T-helper 2 cell treated with Interferon-gamma antibody and Interleukin-4, amounts not matched to agents 5 μg/mL and 100 μg/mL, for 36 hours (primary cell): ENCODE measurements around the gene CAPRIN2.

Experiments used
- DNase-seq: peaks from one replicate; pipeline ENCODE4 v3.0.0; 2021; ENCODE audit warnings: low spot score
- H3K27ac Mint-ChIP-seq: one replicate; pipeline ENCODE4 v1.8.0; 2021; ENCODE audit warnings: mild to moderate bottlenecking, mixed read lengths
- H3K27me3 Mint-ChIP-seq: one replicate; pipeline ENCODE4 v1.8.0; 2021; ENCODE audit warnings: low read depth, mixed read lengths
- H3K36me3 Mint-ChIP-seq: one replicate; pipeline ENCODE4 v1.8.0; 2021; ENCODE audit warnings: low read depth, mixed read lengths
- H3K4me1 Mint-ChIP-seq: one replicate; pipeline ENCODE4 v1.8.0; 2021; ENCODE audit warnings: low read depth, mixed read lengths
- H3K4me3 Mint-ChIP-seq: one replicate; pipeline ENCODE4 v1.8.0; 2022; ENCODE audit warnings: mild to moderate bottlenecking, moderate library complexity, mixed read lengths
- H3K9me3 Mint-ChIP-seq: one replicate; pipeline ENCODE4 v1.8.0; 2021; ENCODE audit warnings: mixed read lengths

CAPRIN2 gene

DNA sequence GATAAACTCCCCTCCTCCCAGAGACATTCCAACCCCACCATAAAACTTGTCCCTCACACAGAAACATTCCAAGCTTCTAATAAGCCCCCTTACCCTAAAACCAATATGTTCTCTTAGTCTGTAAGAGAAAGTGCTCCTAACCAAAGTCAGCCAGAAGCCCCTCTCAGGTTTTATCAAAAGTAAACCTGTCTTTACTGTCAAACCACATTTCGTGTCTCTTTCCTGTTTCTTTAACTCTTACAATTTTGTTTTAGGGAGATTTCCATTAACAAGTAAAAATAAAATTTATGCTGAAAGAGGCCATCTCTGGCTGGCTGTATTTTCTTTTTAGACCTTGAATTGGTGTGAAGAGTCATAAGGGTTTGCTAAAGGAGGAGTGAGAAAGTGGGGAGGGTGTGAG is 29.8 kb upstream of the CAPRIN2 start:
- H3K36me3 Mint-ChIP-seq = no peaks in the 10 kb centered on the region
- H3K27me3 Mint-ChIP-seq = peaks cover 23% of the 10 kb centered on the region
- no peaks in the 10 kb centered on the region for H3K9me3 Mint-ChIP-seq
- H3K27ac Mint-ChIP-seq = no peak overlapping the region
- no peak for DNase-seq
- H3K4me3 Mint-ChIP-seq = no peak overlapping the region
- H3K4me1 Mint-ChIP-seq = no peaks in the 10 kb centered on the region

GRCh38 chr12:30783946-30784345 is 29.2 kb upstream of the CAPRIN2 start:
- Mint-ChIP-seq H3K9me3 (no peaks in the 10 kb centered on the region), H3K4me3 (no peak overlapping the region), H3K27ac (no peak overlapping the region), H3K4me1 (no peaks in the 10 kb centered on the region), H3K36me3 (no peaks in the 10 kb centered on the region), H3K27me3 (peaks cover 22% of the 10 kb centered on the region)
- no peak for DNase-seq

- peaks cover 18% of the 10 kb centered on the region for H3K27me3 Mint-ChIP-seq
- H3K9me3 Mint-ChIP-seq = no peaks in the 10 kb centered on the region
- DNase-seq = no peak
- H3K4me3 Mint-ChIP-seq = no peak overlapping the region
- no peaks in the 10 kb centered on the region for H3K36me3 Mint-ChIP-seq
- no peak overlapping the region for H3K27ac Mint-ChIP-seq
- no peaks in the 10 kb centered on the region for H3K4me1 Mint-ChIP-seq
Measured at GRCh38 chr12:30782316-30783173, 27.8 kb upstream of the CAPRIN2 start.

DNA sequence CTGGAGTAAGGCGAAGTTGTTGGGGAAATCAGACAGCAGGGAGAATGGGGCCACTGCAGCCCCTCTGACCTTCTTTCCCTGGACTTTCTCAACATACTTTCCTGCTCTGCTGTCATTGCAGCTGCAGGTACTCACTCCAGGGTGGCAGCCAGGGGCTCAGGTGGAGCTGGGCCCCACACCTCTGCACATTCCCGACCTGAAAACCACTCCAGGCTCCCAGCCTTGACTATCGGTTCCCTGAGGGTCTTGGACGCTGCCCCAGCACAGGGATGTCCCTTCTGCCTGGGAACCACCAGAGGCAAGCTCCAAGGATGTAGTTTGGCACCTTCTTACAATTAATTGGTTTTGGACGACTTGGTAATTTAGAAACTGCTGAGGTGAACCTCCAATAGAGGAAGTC is 24.8 kb upstream of the CAPRIN2 start:
- no peaks in the 10 kb centered on the region for H3K4me1 Mint-ChIP-seq
- DNase-seq = no peak

GRCh38 chr12:30779178-30779577 is 24.4 kb upstream of the CAPRIN2 start:
- H3K4me3 Mint-ChIP-seq = no peak overlapping the region
- no peaks in the 10 kb centered on the region for H3K9me3 Mint-ChIP-seq
- DNase-seq = no peak
- peaks cover 9% of the 10 kb centered on the region for H3K27me3 Mint-ChIP-seq
- no peaks in the 10 kb centered on the region for H3K36me3 Mint-ChIP-seq
- no peaks in the 10 kb centered on the region for H3K4me1 Mint-ChIP-seq
- H3K27ac Mint-ChIP-seq = no peak overlapping the region

More for the DNA sequence above, 24.8 kb upstream of the CAPRIN2 start:
- no peak overlapping the region for H3K27ac Mint-ChIP-seq
- no peak overlapping the region for H3K4me3 Mint-ChIP-seq
- peaks cover 12% of the 10 kb centered on the region for H3K27me3 Mint-ChIP-seq
- no peaks in the 10 kb centered on the region for H3K36me3 Mint-ChIP-seq
- no peaks in the 10 kb centered on the region for H3K9me3 Mint-ChIP-seq

DNA sequence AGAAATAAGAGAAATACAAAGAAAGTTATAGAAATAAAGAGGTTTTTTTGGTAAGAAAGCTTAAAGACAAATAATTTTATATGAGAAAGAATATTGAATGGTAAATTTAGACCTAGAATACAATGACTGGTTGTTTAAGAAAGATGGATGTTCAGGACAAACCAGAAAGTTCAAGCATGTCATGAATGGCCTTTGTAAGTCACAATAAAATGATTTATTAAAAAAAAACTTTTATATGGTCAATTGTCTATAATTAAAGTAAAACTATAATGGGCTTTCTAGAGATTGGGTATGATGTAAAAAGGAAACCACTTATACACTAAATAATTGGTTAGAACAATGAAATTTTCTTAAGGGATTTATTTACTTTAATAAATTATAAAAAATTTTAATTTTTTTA is 19.8 kb upstream of the CAPRIN2 start:
- Mint-ChIP-seq H3K4me1 (no peaks in the 10 kb centered on the region), H3K27me3 (peaks cover 18% of the 10 kb centered on the region), H3K4me3 (no peak overlapping the region), H3K9me3 (no peaks in the 10 kb centered on the region), H3K27ac (no peak overlapping the region), H3K36me3 (no peaks in the 10 kb centered on the region)
- no peak for DNase-seq

DNA sequence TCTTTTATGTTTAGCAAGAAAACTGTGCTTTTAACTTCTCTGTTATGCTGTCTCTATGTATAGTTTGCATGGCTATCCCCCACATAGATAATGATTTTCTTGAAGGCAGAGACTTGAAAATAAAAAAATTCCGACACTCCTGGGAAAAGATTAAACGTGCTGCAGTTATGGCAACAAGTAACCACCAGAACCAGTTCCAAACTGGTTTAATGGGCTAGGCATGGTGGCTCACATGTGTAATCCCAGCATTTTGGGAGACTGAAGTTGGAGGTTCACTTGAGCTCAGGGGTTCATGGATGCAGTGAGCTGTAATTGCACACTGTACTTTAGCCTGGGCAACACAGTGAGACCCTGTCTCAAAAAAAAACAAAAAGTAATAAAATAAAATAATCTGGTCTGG is 15.1 kb upstream of the CAPRIN2 start:
- Mint-ChIP-seq H3K36me3 (no peaks in the 10 kb centered on the region), H3K27ac (no peak overlapping the region), H3K4me3 (no peak overlapping the region), H3K27me3 (peaks cover 33% of the 10 kb centered on the region), H3K4me1 (no peaks in the 10 kb centered on the region), H3K9me3 (no peaks in the 10 kb centered on the region)
- no peak for DNase-seq

GRCh38 chr12:30764251-30764650 is 9.5 kb upstream of the CAPRIN2 start:
- Mint-ChIP-seq H3K9me3 (no peaks in the 10 kb centered on the region), H3K27ac (no peak overlapping the region), H3K4me1 (no peaks in the 10 kb centered on the region), H3K4me3 (no peak overlapping the region), H3K36me3 (no peaks in the 10 kb centered on the region), H3K27me3 (peaks cover 26% of the 10 kb centered on the region)
- DNase-seq = no peak

DNA sequence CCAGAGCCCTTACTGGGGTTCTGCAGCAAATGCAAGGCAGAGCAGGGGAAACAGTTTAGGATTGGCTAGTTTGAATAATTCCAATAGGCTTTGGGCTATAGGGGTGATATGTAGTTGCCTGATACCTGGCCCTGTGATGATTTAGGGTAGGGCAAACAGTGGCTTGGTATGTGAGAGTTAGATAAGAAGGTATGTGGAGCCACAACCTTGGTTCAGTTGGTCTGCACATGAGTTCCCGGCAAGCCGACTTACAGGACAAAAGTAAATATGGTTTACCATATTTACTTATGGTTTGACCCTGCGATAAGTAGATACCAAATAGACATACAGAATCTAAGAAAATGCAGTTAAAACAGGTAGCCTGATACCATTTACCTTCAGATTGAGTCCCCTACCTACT is 8.3 kb upstream of the CAPRIN2 start:
- no peaks in the 10 kb centered on the region for H3K9me3 Mint-ChIP-seq
- DNase-seq = no peak
- no peaks in the 10 kb centered on the region for H3K4me1 Mint-ChIP-seq
- H3K4me3 Mint-ChIP-seq = no peak overlapping the region
- peaks cover 23% of the 10 kb centered on the region for H3K27me3 Mint-ChIP-seq
- H3K36me3 Mint-ChIP-seq = no peaks in the 10 kb centered on the region
- H3K27ac Mint-ChIP-seq = no peak overlapping the region

- Mint-ChIP-seq H3K27me3 (peaks cover 14% of the 10 kb centered on the region), H3K27ac (no peak overlapping the region), H3K36me3 (no peaks in the 10 kb centered on the region), H3K9me3 (no peaks in the 10 kb centered on the region), H3K4me3 (no peak overlapping the region), H3K4me1 (peaks cover 6% of the 10 kb centered on the region)
- no peak for DNase-seq
Measured at GRCh38 chr12:30761730-30762129, 7.0 kb upstream of the CAPRIN2 start.

DNA sequence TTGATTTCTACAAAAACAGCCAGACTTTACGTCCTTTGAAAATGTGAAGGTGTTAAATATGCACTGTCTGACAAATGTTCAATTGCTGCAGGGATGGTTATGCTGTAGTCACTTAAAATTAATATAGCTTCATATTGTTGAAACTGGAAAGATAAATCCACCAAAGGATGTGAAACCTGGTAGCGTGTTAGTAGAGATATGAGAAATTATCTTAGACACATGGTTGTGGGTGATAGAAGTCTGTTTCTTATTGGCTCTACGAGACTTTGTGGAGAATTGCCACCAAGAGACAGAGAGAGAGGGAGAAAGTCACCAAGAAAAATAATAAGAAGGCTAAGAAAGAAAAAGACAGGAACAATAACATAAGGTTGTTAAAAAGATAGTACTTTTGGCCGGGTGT is 2.6 kb upstream of the CAPRIN2 start:
- Mint-ChIP-seq H3K9me3 (no peaks in the 10 kb centered on the region), H3K27ac (no peak overlapping the region), H3K36me3 (peaks cover 2% of the 10 kb centered on the region), H3K4me1 (peaks cover 31% of the 10 kb centered on the region), H3K27me3 (no peaks in the 10 kb centered on the region), H3K4me3 (no peak overlapping the region)
- no peak for DNase-seq

DNA sequence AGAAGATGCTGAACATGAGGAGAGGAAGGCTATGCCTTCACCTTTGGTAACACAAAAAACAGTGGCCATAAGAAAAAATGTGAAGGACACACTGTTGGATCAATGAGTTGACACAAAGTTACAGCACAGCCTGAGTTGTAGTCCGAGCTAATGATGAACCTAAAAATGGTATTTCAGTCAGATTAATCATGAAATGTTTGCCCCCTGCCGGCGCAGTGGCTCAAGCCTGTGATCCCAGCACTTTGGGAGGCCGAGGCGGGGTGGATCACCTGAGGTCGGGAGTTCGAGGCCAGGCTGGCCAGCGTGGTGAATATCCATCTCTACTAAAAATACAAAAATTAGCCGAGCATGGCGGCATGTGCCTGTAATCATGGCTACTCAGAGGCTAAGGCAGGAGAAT is 1.3 kb upstream of the CAPRIN2 start:
- Mint-ChIP-seq H3K27ac (no peak overlapping the region), H3K9me3 (no peaks in the 10 kb centered on the region), H3K4me1 (peaks cover 35% of the 10 kb centered on the region), H3K4me3 (no peak overlapping the region), H3K27me3 (no peaks in the 10 kb centered on the region), H3K36me3 (peaks cover 2% of the 10 kb centered on the region)
- no peak for DNase-seq

GRCh38 chr12:30755395-30755762 is 628 bp upstream of the CAPRIN2 start:
- H3K9me3 Mint-ChIP-seq = no peaks in the 10 kb centered on the region
- peak overlapping the region; percentile 93 for H3K4me3 Mint-ChIP-seq
- H3K27ac Mint-ChIP-seq = peak overlapping the region; percentile 52
- peaks cover 2% of the 10 kb centered on the region for H3K36me3 Mint-ChIP-seq
- H3K4me1 Mint-ChIP-seq = peaks cover 40% of the 10 kb centered on the region
- DNase-seq = no peak
- no peaks in the 10 kb centered on the region for H3K27me3 Mint-ChIP-seq

GRCh38 chr12:30754383-30754749 is 385 bp downstream of the CAPRIN2 start:
- no peaks in the 10 kb centered on the region for H3K9me3 Mint-ChIP-seq
- H3K27me3 Mint-ChIP-seq = no peaks in the 10 kb centered on the region
- peak overlapping the region; percentile 74 for H3K27ac Mint-ChIP-seq
- DNase-seq = no peak
- H3K4me3 Mint-ChIP-seq = peak overlapping the region; percentile 93
- peaks cover 40% of the 10 kb centered on the region for H3K4me1 Mint-ChIP-seq
- peaks cover 3% of the 10 kb centered on the region for H3K36me3 Mint-ChIP-seq
